ENCODE results near the gene RBL2. TPM values are rescaled to one million over a fixed set of nuclear protein-coding genes. Genes with fewer than 3 reads are reported as not detected.
"Not testable (repeated sequence)": the region's sequence is repeated elsewhere in the genome, so short reads cannot be mapped to it uniquely, and the experiment has no call there.

RBL2 gene
- total RNA-seq, 1 donor from 2014 or later: 101 TPM

DNA sequence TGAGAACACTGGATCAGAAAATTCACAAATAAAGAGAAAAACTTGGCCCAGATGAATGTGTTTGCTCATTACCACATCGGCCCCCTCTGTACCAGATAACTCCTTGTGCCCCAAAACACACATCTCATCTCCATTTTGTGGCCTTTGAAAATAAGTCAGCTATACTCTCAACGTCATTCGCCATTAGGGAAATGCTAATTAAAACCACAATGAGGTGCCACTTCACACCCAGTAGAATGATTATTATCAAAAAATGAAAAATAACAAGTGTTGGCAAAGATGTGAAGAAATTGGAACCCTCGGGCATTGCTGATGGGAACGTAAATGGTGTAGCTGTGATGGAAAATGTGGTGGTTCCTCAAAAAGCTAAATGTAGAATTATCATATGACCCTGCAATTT, 103.4 kb downstream of the RBL2 start:
- Histone ChIP-seq H3K27me3 (no peaks in the 10 kb centered on the region), H3K36me3 (no peaks in the 10 kb centered on the region), H3K27ac (no peak overlapping the region), H3K9me3 (no peaks in the 10 kb centered on the region), H3K4me1 (no peaks in the 10 kb centered on the region), H3K4me3 (no peak overlapping the region)
- no peak for DNase-seq (ENCODE audit: extremely low spot score in 2 of 2)
- intact Hi-C loops (cut with DNase I): no loop called here
- no peak for TF ChIP-seq POLR2A (IDR thresholded peaks at IDR 0.05)
- no peak for TF ChIP-seq POLR2AphosphoS5 (IDR thresholded peaks at IDR 0.05; ENCODE audit: insufficient read depth in 1 of 2, low read depth in 1 of 2)
- TF ChIP-seq, protein P1, sequence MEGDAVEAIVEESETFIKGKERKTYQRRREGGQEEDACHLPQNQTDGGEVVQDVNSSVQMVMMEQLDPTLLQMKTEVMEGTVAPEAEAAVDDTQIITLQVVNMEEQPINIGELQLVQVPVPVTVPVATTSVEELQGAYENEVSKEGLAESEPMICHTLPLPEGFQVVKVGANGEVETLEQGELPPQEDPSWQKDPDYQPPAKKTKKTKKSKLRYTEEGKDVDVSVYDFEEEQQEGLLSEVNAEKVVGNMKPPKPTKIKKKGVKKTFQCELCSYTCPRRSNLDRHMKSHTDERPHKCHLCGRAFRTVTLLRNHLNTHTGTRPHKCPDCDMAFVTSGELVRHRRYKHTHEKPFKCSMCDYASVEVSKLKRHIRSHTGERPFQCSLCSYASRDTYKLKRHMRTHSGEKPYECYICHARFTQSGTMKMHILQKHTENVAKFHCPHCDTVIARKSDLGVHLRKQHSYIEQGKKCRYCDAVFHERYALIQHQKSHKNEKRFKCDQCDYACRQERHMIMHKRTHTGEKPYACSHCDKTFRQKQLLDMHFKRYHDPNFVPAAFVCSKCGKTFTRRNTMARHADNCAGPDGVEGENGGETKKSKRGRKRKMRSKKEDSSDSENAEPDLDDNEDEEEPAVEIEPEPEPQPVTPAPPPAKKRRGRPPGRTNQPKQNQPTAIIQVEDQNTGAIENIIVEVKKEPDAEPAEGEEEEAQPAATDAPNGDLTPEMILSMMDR (IDR thresholded peaks at IDR 0.05): no peak

DNA sequence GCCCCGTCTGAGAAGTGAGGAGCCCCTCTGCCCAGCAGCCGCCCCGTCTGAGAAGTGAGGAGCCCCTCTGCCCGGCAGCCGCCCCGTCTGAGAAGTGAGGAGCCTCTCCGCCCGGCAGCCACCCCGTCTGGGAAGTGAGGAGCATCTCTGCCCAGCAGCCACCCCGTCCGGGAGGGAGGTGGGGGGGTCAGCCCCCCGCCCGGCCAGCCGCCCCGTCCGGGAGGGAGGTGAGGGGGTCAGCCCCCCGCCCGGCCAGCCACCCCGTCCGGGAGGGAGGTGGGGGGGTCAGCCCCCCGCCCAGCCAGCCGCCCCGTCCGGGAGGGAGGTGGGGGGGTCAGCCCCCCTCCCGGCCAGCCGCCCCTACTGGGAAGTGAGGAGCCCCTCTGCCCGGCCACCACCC, 105.1 kb downstream of the RBL2 start:
- H3K4me1 ChIP-seq; intact Hi-C loops (cut with DNase I); H3K4me3 ChIP-seq; H3K27ac ChIP-seq; H3K27me3 ChIP-seq; H3K36me3 ChIP-seq; H3K9me3 ChIP-seq; DNase-seq (ENCODE audit: extremely low spot score in 2 of 2): not testable (repeated sequence)

DNA sequence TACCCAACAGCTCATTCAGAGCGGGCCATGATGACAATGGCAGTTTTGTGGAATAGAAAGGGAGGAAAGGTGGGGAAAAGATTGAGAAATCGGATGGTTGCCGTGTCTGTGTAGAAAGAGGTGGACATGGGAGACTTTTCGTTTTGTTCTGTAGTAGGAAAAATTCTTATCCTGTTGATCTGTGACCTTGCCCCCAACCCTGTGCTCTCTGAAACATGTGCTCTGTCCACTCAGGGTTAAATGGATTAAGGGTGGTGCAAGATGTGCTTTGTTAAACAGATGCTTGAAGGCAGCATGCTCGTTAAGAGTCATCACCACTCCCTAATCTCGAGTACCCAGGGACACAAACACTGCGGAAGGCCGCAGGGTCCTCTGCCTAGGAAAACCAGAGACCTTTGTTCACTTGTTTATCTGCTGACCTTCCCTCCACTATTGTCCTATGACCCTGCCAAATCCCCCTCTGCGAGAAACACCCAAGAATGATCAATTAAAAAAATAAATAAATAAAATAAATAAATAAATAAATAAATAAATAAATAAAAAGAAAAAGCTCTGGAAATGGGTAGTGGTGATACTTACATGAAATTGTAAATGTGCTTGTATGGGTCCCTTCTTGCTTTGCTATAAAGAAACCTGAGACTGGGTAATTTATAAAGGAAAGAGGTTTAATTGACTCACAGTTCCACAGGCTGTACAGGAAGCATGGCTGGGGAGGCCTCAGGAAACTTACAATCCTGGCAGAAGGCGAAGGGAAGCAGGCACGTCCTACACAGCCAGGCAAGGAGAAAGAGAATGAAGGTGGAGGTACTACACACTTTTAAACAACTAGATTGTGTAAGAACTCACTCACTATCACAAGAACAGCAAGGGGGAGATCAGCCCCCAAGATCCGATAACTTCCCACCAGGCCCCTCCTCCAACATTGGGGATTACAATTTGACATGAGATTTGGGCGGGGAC, 105.8 kb downstream of the RBL2 start:
- H3K4me1 ChIP-seq; H3K27me3 ChIP-seq; H3K4me3 ChIP-seq; H3K9me3 ChIP-seq; intact Hi-C loops (cut with DNase I); H3K27ac ChIP-seq; H3K36me3 ChIP-seq; DNase-seq (ENCODE audit: extremely low spot score in 2 of 2): not testable (repeated sequence)

Small RNA genes within 50 kb of the gene (small RNA-seq; reads per million reads assigned to genes)
- gene RNU6-1153P: not detected

Other genes starting within 250 kb of the RBL2 start
- 32.2 TPM for gene AKTIP, start 68.7 kb downstream of the RBL2 start, total RNA-seq